CD4-positive, alpha-beta T cell treated with Interleukin-2 at 100 ng/mL for 4 hours (primary cell): ENCODE measurements around the gene NDUFS5.
A peak's percentile ranks its signal among the peaks of the same experiment; 100 is the strongest.
"Not testable (repeated sequence)": the region's sequence is repeated elsewhere in the genome, so short reads cannot be mapped to it uniquely, and the experiment has no call there.

ENCODE experiments used
- DNase-seq: peaks from one replicate; pipeline ENCODE4 v3.0.0-alpha.2; 2020; ENCODE audit warnings: low spot score

NDUFS5 gene

DNA sequence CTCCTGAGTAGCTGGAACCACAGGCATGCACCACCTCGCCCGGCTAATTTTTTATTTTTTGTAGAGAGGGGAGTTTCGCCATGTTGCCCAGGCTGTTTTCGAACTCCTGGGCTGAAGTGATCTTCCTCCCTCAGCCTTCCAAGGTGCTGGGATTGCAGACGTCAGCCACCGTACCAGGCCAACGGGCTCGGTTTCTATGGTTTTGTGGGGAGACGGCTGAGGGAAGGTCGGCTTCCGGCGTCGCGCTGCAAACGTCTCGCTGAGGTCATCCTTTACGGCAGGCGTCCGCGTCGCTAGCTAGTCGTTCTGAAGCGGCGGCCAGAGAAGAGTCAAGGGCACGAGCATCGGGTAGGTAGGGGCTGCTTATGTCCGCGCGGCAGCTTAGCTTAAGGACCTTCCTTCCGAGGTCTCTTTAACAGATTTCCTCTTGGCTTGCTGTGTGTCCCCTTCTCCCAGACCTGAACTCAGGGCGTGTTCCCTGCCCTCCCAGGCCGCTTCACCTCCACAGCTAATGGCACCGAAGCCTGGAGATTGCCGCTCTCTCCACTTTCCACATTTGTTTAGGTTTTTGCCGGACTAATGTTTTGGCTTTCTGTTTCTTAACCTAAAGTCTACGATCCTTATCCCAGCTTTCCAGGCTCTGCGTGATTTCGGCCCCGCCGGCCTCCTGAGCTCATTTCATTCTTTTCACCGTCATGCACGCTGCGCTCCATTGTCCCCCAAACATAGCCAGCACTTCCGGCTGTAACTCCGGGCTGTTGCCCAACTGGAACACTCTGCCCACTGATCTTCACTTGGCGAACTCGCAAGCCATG is at the start of gene NDUFS5:
NDUFS5 (plus strand) TSS at position 300 of the 815 bp plus-strand sequence. CDS start 2,375 bp downstream, outside the sequence.
- peak; percentile 82 for DNase-seq

DNA sequence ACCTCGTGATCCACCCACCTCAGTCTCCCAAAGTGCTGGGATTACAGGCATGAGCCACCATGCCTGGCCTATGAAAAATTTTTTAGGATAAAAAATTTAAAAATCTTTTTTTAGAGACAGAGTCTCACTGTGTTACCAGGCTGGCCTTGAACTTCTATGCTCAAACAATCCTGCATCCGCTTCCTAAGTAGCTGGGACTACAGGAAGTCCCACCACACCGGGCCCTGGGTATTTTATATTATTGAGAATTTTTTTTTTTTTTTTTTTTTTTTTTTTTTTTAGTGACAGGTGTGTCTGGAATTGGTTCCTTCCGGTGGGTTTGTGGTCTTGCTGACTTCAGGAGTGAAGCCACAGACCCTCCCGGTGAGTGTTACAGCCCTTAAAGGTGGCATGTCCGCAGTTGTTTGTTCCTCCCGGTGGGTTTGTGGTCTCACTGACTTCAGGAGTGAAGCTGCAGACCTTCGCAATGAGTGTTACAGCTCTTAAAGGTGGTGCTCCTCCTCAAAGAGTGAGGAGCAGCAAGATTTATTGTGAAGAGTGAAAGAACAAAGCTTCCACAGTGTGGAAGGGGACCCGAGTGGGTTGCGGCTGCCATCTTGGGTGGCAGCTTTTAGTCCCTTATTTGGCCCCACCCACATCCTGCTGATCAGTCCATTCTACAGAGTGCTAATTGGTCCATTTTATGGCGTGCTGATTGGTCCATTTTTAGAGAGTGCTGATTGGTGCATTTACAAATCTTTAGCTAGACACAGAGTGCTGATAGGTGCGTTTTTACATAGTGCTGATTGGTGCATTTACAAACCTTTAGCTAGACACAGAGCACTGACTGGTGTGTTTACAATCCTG is 48.5 kb upstream of the NDUFS5 start:
- DNase-seq: peak; percentile 77

DNA sequence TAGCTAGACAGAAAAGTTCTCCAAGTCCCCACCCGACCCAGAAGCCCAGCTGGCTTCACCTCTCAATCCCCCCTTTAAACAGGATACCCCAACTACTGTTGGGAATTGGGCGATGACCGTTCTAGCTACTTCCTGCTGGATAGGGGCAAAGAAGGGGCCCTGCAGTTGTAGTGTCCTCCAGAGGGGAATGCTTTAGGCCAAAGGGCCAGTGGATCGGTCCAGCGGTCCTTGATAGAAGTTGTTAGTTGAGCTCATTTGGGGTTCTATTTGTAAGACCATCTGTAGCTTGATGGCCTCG is 48.0 kb upstream of the NDUFS5 start:
- DNase-seq: not testable (repeated sequence)

DNA sequence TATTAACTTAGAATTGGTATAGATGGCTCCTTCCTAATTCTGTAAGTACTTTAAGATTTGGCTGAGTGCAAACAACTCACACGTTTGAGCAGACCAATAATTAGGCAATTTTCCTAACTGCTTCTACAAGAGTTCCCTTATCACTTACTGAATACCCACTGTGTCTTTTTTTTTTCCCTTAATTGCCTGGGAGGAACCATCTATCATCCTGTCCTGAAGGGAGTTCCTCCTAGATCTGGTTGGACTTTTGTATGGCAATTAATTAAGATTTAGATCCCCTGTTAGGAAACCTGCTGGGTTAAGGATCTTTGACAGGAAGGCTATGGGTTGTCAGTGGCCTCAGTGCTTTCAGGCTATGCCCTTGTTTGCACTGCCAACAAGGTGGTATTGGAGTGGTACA is 46.8 kb upstream of the NDUFS5 start:
- DNase-seq: not testable (repeated sequence)

DNA sequence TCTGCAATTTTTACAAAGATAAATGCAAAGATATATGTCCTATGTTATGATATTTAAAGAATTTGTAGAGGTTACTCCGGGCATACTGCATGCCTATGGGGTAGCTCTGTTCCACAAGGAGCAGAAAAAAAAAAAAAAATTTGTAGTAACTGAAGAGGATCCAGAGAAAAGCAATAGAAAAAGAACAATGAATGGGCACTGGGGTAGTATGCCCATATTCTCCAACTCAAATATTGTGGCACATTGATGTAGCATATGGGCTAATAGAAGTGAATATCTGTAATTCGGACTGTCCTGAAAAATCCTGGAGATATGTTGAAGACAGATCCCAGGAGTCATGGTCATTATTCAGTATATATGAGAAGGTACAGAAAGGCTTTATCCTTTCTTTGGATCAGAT is 36.2 kb upstream of the NDUFS5 start:
- no peak for DNase-seq

DNA sequence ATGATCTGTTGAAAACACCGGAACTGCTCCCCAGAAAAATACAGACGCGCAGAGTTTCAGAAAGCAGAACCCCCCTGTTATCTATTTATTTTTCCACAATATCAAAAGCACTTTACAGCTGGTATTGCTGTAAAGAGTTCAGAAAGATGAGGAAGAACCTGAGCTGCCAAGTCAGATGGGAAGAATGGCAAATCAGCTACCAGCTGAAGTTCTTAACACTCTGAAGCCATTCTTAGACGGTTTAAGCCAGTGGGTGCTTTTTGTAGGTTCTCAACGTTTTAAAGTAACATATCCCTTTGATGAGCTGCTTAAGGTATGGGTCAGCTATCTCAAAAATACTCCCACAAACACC is 35.8 kb upstream of the NDUFS5 start:
- DNase-seq: no peak

GRCh38 chr1:38990738-38991637 is 35.2 kb upstream of the NDUFS5 start, which contains the start of gene AKIRIN1:
AKIRIN1 (plus strand) TSS chr1:38991276; CDS start chr1:38991381, 105 bp downstream.
- DNase-seq: peak; percentile 97

- peak; percentile 11 for DNase-seq
Measured at GRCh38 chr1:38991638-38992411, 34.3 kb upstream of the NDUFS5 start.

GRCh38 chr1:38992412-38993111 is 33.6 kb upstream of the NDUFS5 start:
- no peak for DNase-seq

DNA sequence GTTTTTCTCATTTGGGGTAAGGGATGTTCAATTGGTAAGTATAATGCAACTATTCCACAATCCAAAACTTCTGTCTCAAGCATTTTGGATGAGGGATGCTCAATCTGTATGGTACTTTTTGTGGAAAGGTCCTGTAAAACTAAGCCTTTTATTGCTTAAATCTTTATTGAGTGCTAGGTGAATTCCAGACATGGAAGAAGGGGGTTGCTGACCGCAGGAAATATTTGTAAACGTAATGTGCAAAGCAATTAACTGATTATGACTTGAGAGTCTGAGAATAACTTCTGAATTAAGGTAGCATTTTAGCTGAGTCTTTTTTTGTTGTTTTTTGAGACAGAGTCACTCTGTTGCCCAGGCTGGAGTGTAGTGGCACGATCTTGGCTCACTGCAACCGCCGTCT is 32.0 kb upstream of the NDUFS5 start:
- no peak for DNase-seq

DNA sequence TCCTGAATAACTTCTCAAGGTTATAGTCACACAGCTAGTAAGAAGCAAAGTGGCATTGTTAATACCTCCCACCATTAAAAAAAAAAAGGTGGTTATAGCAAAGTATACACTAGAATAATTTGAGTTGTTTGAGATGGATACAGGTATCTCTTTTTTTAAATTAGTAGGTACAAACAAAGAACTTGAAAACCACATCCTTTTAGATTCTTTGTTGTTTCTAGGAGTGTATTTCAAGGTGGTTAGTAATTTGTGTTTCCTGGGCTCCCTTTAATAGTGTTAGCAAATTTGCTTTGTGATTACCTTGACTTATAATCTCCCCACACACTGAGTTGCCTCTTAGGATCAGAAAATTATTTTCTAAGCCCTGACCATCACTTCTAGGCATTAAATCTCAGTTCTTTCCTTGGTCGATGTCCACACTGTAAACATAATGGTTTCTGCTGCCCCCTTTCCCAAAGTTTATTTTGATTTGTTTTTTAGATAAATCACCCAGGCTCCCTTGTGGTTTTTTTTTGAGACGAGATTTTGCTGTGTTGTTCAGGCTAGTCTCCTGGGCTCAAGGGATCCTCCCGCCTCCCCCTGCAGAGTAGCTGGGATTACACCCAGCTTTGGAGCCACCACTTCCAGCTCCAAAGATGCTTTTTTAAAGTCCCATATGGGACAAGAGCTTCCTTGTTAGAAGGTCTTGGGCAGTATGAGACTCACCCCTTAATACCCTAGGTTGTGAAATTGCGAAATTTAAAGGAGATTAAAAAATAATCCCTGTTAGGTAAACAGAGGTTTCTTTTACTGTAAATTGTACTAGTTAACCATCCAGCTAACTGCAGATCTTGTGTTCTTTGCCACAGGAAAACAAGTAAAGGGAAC is 28.9 kb upstream of the NDUFS5 start:
- peak; percentile 24 for DNase-seq

GRCh38 chr1:38997901-38998190 is 28.3 kb upstream of the NDUFS5 start:
- DNase-seq: no peak

DNA sequence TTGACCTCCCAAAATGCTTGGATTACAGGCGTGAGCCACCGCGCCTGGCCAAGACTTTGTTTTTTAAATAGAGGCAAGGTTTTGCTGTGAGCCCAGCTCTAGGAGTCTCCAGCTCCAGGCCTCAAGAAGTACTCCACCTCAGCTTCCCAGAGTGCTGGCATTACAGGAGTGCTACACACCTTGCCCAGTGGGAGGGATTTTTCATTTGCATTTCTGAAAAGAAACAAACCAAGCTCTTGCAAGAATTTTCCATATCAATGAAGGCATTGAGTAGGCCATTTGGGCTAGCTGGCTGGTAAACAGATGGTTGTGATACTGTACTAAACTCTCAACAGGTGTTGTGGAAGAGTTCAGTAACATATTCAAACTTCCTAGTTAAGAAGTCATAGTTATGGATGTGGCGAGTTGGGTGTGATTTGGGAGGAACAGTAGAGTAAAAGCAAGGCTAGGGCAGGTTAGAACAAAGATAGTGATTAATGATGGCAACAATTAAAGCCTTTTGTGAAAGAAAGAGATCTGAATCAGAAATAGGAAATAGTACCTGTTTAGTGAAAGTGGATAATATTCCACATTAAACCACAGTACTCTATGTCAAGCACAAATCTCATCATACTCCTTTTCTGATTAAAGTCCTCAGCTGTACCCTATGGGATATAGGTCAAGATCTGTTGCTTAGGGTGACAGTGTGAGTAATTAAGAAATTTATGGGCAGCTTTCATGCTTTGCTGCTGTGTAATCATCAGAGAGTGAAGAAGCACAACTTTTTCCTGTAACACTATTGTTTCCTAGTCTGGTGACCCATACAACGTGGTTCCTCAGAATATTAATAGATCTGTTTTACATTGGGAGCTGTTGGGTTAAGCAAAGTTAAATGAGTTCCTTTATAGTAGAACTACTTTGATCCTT is 24.4 kb upstream of the NDUFS5 start:
- no peak for DNase-seq

GRCh38 chr1:39003281-39003680 is 22.9 kb upstream of the NDUFS5 start:
- no peak for DNase-seq

- DNase-seq: no peak
Measured at GRCh38 chr1:39003794-39004193, 22.4 kb upstream of the NDUFS5 start.

GRCh38 chr1:39006287-39006686 is 19.9 kb upstream of the NDUFS5 start:
- DNase-seq: no peak

DNA sequence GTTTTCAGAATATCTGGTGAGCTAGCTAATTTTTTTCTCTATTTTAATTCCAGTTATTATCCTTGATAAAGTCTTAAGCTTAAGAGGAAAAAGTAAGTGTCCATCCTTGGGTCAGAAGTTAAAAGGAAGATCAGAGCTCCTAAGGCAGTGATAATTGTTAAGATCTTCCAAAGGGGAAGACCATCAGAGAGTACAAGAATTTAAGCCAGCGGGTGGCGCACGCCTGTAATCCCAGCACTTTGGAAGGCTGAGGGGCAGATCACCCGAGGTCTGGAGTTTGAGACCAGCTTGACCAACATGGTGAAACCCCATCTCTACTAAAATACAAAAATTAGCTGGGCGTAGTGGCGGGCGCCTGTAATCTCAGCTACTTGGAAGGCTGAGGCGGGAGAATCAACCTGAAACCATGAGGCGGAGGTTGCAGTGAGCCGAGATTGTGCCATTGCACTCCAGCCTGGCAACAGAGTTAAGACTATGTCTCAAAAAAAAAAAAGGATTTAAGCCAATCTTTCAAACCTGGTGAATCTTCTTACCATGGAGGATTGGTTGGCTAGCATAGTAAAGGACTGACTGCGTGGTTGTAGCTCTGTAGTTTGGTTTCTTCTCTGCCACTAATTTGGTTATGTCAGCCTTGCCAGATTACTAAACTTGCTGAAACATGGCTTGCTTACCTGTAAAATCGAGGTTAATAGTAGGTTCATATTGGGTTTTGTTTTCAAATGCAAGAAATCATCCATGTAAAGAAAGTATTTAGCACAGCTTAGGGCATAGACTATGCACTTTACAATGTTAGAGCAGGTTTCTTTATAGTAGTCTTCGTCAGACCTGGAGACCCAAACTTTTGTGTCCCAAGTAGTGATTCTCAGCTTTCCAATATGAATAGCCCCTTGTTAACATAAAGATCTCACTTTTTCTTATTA is 19.2 kb upstream of the NDUFS5 start:
- DNase-seq: no peak

DNA sequence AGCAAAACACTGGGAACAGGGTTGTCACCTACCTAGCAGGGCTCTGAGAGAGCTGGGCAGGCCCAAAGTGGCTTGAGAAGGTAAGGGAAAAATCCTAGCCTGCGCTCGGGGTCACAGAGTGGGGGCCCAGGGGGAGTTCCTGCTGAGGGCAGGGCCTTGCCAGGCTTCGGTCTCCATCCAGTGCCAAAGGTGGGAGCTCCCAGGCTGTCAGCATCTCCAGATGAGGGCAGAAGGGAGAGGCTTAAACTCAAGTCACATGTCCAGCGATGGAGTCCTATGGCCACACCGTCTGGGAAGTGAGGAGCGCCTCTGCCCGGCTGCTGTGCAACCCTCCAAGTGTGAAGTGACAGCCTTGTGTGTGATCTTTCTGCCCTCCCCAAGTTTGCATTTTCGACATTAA is 11.2 kb upstream of the NDUFS5 start:
- not testable (repeated sequence) for DNase-seq
